Measurements from ENCODE around the gene NUDT5. TPM values are rescaled to one million over a fixed set of nuclear protein-coding genes. Genes with fewer than 3 reads are reported as not detected.

Gene NUDT5
- total and polyA plus RNA-seq, 2 of the 13 experiments (the other 11 are each of a cell fraction or from before 2014, with no cell fraction given), result 79.6 to 134 TPM

GRCh38 chr10:12129222-12130111, 66.2 kb downstream of the NUDT5 start, which contains the start of gene SEC61A2 (continued):
- TF ChIP-seq, protein P1, sequence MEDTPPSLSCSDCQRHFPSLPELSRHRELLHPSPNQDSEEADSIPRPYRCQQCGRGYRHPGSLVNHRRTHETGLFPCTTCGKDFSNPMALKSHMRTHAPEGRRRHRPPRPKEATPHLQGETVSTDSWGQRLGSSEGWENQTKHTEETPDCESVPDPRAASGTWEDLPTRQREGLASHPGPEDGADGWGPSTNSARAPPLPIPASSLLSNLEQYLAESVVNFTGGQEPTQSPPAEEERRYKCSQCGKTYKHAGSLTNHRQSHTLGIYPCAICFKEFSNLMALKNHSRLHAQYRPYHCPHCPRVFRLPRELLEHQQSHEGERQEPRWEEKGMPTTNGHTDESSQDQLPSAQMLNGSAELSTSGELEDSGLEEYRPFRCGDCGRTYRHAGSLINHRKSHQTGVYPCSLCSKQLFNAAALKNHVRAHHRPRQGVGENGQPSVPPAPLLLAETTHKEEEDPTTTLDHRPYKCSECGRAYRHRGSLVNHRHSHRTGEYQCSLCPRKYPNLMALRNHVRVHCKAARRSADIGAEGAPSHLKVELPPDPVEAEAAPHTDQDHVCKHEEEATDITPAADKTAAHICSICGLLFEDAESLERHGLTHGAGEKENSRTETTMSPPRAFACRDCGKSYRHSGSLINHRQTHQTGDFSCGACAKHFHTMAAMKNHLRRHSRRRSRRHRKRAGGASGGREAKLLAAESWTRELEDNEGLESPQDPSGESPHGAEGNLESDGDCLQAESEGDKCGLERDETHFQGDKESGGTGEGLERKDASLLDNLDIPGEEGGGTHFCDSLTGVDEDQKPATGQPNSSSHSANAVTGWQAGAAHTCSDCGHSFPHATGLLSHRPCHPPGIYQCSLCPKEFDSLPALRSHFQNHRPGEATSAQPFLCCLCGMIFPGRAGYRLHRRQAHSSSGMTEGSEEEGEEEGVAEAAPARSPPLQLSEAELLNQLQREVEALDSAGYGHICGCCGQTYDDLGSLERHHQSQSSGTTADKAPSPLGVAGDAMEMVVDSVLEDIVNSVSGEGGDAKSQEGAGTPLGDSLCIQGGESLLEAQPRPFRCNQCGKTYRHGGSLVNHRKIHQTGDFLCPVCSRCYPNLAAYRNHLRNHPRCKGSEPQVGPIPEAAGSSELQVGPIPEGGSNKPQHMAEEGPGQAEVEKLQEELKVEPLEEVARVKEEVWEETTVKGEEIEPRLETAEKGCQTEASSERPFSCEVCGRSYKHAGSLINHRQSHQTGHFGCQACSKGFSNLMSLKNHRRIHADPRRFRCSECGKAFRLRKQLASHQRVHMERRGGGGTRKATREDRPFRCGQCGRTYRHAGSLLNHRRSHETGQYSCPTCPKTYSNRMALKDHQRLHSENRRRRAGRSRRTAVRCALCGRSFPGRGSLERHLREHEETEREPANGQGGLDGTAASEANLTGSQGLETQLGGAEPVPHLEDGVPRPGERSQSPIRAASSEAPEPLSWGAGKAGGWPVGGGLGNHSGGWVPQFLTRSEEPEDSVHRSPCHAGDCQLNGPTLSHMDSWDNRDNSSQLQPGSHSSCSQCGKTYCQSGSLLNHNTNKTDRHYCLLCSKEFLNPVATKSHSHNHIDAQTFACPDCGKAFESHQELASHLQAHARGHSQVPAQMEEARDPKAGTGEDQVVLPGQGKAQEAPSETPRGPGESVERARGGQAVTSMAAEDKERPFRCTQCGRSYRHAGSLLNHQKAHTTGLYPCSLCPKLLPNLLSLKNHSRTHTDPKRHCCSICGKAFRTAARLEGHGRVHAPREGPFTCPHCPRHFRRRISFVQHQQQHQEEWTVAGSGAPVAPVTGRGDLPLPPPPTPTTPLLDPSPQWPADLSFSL (CRISPR knock-in tag; IDR thresholded peaks at IDR 0.05), result no peak
- TF ChIP-seq CERS6 (CRISPR knock-in tag; IDR thresholded peaks at IDR 0.05) (no peak), TFDP2 (CRISPR knock-in tag; IDR thresholded peaks at IDR 0.05) (peak; percentile 58), KIAA2018 (CRISPR knock-in tag; IDR thresholded peaks at IDR 0.05; ENCODE audit: borderline replicate concordance) (no peak), NFKBIZ (CRISPR knock-in tag; IDR thresholded peaks at IDR 0.05) (0 out of 2 replicates have a peak, but pooled peaks have one; percentile 26), CHD4 (IDR thresholded peaks at IDR 0.05; ENCODE audit: borderline replicate concordance, low read length) (no peak), SP1 (IDR thresholded peaks at IDR 0.05) (no peak), SP1 (CRISPR knock-in tag; IDR thresholded peaks at IDR 0.05) (peak; percentile 65), ZNF746 (CRISPR knock-in tag; IDR thresholded peaks at IDR 0.05) (no peak)

Data from HepG2 (cell line).